DND-41 (cell line): ENCODE results near the gene PCDHGA1.

Experiments used
- ATAC-seq: fragments of 200-7000 bp; cut with Tn5 transposase; 3 replicates; pipeline ENCODE4 v1.9.1; 2021; ENCODE audit warnings: low read depth; ENCODE audit not compliant: insufficient read depth
- DNase-seq: peaks from one replicate; pipeline ENCODE4 v3.0.0-alpha.2; 2020
- H2AFZ ChIP-seq: 2 replicates; pipeline ENCODE4 v1.6.0; 2012; ENCODE audit warnings: low read depth, low read length
- H3K27ac ChIP-seq: 2 replicates; pipeline ENCODE4 v1.5.1; 2012; ENCODE audit warnings: low read length, inconsistent platforms
- H3K27me3 ChIP-seq: fragments of 200-600 bp; sonication (generic); 2 replicates; pipeline ENCODE4 v1.6.0; 2012; ENCODE audit warnings: low read length, mild to moderate bottlenecking, inconsistent platforms; ENCODE audit not compliant: insufficient read depth, poor library complexity
- H3K36me3 ChIP-seq: 2 replicates; pipeline ENCODE4 v1.5.1; 2012; ENCODE audit warnings: low read length, inconsistent platforms; ENCODE audit not compliant: insufficient read depth
- H3K4me1 ChIP-seq: 2 replicates; pipeline ENCODE4 v1.5.1; 2012; ENCODE audit warnings: mild to moderate bottlenecking, low read length; ENCODE audit not compliant: insufficient read depth
- H3K4me2 ChIP-seq: 2 replicates; pipeline ENCODE4 v1.6.0; 2012; ENCODE audit warnings: mild to moderate bottlenecking, moderate library complexity, low read length, inconsistent platforms; ENCODE audit not compliant: insufficient read depth
- H3K4me3 ChIP-seq, 2 experiments: fragments of 200-600 bp in 1 of 2; shearing (Covaris generic) in 1 of 2; 2 replicates each; pipeline ENCODE4 v1.5.1; 2012 to 2016; ENCODE audit warnings: inconsistent platforms in 2 of 2, low read length in 2 of 2, mild to moderate bottlenecking in 2 of 2, low read depth in 1 of 2, moderate library complexity in 1 of 2
- H3K79me2 ChIP-seq: 2 replicates; pipeline ENCODE4 v1.6.0; 2012; ENCODE audit warnings: low read length, inconsistent platforms; ENCODE audit not compliant: insufficient read depth
- H3K9ac ChIP-seq: 2 replicates; pipeline ENCODE4 v1.6.0; 2012; ENCODE audit warnings: low read depth, mild to moderate bottlenecking, inconsistent platforms, low read length, moderate library complexity
- H3K9me3 ChIP-seq: 2 replicates; pipeline ENCODE4 v1.5.1; 2012; ENCODE audit warnings: low read length, moderate library complexity, mild to moderate bottlenecking, inconsistent platforms; ENCODE audit not compliant: insufficient read depth, severe bottlenecking
- H4K20me1 ChIP-seq: 2 replicates; pipeline ENCODE4 v1.6.0; 2012; ENCODE audit warnings: low read length; ENCODE audit not compliant: insufficient read depth
- EZH2 ChIP-seq: IDR thresholded peaks from 3 replicates; pipeline ENCODE4 v1.6.1; 2012; ENCODE audit warnings: borderline replicate concordance, low read depth, mild to moderate bottlenecking, moderate library complexity, low read length, inconsistent platforms; ENCODE audit not compliant: severe bottlenecking
- TF ChIP-seq, protein P1 (sequence below): IDR thresholded peaks from 2 replicates; pipeline ENCODE4 v1.5.1; 2012; ENCODE audit warnings: borderline replicate concordance, low read length, moderate library complexity, mild to moderate bottlenecking; ENCODE audit not compliant: poor library complexity, severe bottlenecking; ENCODE audit errors: extremely low read depth

PCDHGA1 gene

DNA sequence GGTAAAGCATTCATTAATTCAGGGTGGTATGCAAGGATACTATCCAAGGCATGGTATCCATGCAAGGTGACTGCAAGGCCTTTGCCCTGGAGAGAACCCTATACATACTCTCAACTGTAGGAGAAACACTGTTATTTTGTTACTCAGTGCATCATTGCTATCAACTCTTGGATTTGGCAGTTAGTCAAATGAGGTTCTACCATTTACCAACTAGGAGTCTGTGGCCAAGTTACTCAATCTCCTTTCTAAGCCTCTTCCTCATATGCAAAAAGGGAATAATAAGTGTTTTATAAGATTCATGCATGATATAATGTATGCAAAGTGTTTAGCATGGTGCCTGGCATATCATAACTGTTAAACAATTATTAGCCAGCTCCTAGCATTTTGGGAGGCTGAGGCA is 149.5 kb downstream of the PCDHGA1 start:
- H3K9ac ChIP-seq = no peak overlapping the region
- TF ChIP-seq, protein P1, sequence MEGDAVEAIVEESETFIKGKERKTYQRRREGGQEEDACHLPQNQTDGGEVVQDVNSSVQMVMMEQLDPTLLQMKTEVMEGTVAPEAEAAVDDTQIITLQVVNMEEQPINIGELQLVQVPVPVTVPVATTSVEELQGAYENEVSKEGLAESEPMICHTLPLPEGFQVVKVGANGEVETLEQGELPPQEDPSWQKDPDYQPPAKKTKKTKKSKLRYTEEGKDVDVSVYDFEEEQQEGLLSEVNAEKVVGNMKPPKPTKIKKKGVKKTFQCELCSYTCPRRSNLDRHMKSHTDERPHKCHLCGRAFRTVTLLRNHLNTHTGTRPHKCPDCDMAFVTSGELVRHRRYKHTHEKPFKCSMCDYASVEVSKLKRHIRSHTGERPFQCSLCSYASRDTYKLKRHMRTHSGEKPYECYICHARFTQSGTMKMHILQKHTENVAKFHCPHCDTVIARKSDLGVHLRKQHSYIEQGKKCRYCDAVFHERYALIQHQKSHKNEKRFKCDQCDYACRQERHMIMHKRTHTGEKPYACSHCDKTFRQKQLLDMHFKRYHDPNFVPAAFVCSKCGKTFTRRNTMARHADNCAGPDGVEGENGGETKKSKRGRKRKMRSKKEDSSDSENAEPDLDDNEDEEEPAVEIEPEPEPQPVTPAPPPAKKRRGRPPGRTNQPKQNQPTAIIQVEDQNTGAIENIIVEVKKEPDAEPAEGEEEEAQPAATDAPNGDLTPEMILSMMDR = no peak
- no peak for TF ChIP-seq EZH2
- no peak overlapping the region for H2AFZ ChIP-seq
- no peaks in the 10 kb centered on the region for H3K79me2 ChIP-seq
- H4K20me1 ChIP-seq = no peaks in the 10 kb centered on the region
- ATAC-seq (no peak), DNase-seq (no peak)
- H3K27me3 ChIP-seq = peaks cover 15% of the 10 kb centered on the region
- no peak overlapping the region for H3K4me3 ChIP-seq
- H3K27ac ChIP-seq = no peak overlapping the region
- H3K36me3 ChIP-seq = no peaks in the 10 kb centered on the region
- peaks cover 17% of the 10 kb centered on the region; the same call in 1 of the 2 replicates for H3K4me1 ChIP-seq
- H3K4me2 ChIP-seq = no peak overlapping the region
- no peaks in the 10 kb centered on the region for H3K9me3 ChIP-seq

DNA sequence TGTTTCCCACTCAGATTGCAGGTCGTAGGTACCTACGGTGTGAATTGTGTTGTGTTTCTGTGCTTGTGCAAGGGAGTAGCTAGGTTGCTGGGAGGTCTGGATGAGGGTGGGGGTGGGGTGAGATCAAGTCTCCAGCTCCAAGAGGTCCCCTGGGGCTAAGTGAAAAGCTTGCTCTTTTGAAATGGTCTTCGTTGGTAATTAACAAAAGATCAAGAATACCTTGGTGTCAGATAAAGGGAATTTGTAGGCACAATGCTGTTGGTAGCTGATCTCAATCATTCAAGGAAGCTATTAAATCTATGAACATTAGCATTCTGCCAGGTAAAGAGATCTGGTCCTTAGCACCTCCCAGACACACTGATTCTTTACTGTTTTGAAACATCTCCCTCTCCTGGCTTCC is 153.6 kb downstream of the PCDHGA1 start:
- no peak overlapping the region for H2AFZ ChIP-seq
- no peak overlapping the region for H3K9ac ChIP-seq

DNA sequence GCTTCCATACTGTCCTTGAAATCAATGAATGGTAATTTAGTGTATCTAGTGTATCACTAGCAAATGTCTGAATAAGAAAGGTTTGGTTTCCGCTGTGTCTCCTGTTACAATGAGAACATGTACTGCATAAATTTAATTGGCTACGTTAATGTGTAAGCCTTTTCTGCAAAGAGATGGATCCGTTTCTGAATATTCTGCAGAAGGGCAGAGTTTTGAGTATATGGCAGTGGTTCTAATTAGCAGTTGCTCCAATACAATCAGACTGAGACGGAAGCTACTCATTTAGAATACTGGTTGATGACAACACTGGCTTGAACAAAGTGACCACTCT is 154.0 kb downstream of the PCDHGA1 start:
- no peak overlapping the region for H3K9ac ChIP-seq
- H3K27me3 ChIP-seq = no peaks in the 10 kb centered on the region
- no peaks in the 10 kb centered on the region for H3K9me3 ChIP-seq
- H3K4me2 ChIP-seq = no peak overlapping the region
- H3K79me2 ChIP-seq = no peaks in the 10 kb centered on the region
- ATAC-seq (no peak), DNase-seq (no peak)
- no peaks in the 10 kb centered on the region for H3K4me1 ChIP-seq
- H4K20me1 ChIP-seq = no peaks in the 10 kb centered on the region; the same call in 1 of the 2 replicates
- no peak overlapping the region for H3K27ac ChIP-seq
- no peak overlapping the region for H3K4me3 ChIP-seq
- no peak for TF ChIP-seq EZH2
- TF ChIP-seq, protein P1 = no peak
- no peaks in the 10 kb centered on the region for H3K36me3 ChIP-seq
- no peak overlapping the region for H2AFZ ChIP-seq

More for the DNA sequence above, 153.6 kb downstream of the PCDHGA1 start:
- Histone ChIP-seq H3K36me3 (no peaks in the 10 kb centered on the region), H3K4me1 (no peaks in the 10 kb centered on the region), H3K9me3 (no peaks in the 10 kb centered on the region), H3K79me2 (no peaks in the 10 kb centered on the region), H3K27ac (no peak overlapping the region), H3K4me2 (no peak overlapping the region), H3K27me3 (no peaks in the 10 kb centered on the region), H4K20me1 (no peaks in the 10 kb centered on the region; the same call in 1 of the 2 replicates), H3K4me3 (no peak overlapping the region)
- ATAC-seq (no peak), DNase-seq (no peak)
- TF ChIP-seq EZH2 = no peak
- TF ChIP-seq, protein P1 = no peak
